HepG2 (cell line): ENCODE data around the gene DENND5B. TPM values are rescaled to one million over a fixed set of nuclear protein-coding genes. Genes with fewer than 3 reads are reported as not detected.

Source experiments
- ATAC-seq: fragments of 200-7000 bp; cut with Tn5 transposase; 3 replicates; pipeline ENCODE4 v1.9.1; 2020; ENCODE audit warnings: mild to moderate bottlenecking, moderate library complexity
- BruUV-seq: library from RNA; stranded (reverse); fragments of 400-500 nt; replicated peaks from 2 replicates; lab custom pipeline; 2021; lab: Mats Ljungman, UMichigan
- CTCF ChIA-PET: fragments of 300-600 bp; formaldehyde crosslinking; extraction: SDS; loops from one replicate; lab custom pipeline; 2021; ENCODE audit warnings: low total read pairs, inconsistent platforms, low intra/inter-chr PET ratio; lab: Yijun Ruan, JAX
- POLR2A ChIA-PET: fragments of 350-600 bp; sonication (Branson Sonifier 250); formaldehyde crosslinking; loops from one replicate; lab custom pipeline; 2020; ENCODE audit warnings: antibody characterized with exemption, inconsistent platforms; lab: Yijun Ruan, JAX
- DNase-seq: peaks from one replicate; pipeline ENCODE4 v3.0.0-alpha.2; 2015; ENCODE audit warnings: low spot score
- FAIRE-seq: peaks from 3 replicates; lab custom pipeline; 2011; peaks lifted over from hg19 to GRCh38; lab: Jason Lieb, UNC
- H2AFZ ChIP-seq: one replicate; pipeline ENCODE4 v1.6.1; 2011; ENCODE audit warnings: low read length, inconsistent platforms
- H3K27ac ChIP-seq: fragments of 300-600 bp; 3 replicates; pipeline ENCODE4 v1.8.0; 2011; ENCODE audit warnings: mixed run types, mild to moderate bottlenecking, mixed read lengths, low read length, inconsistent platforms; ENCODE audit not compliant: insufficient read depth; ENCODE audit errors: extremely low read length
- H3K27me3 ChIP-seq, 2 experiments: fragments of 200-600 bp in 1 of 2; 2 replicates in 1 of 2; 3 replicates in 1 of 2; pipeline versions ENCODE4 v1.6.0 to v1.8.0; 2011; ENCODE audit warnings: low read length in 2 of 2, mild to moderate bottlenecking in 2 of 2, moderate library complexity in 2 of 2, inconsistent platforms in 1 of 2; ENCODE audit not compliant: insufficient read depth in 2 of 2, control insufficient read depth in 1 of 2
- H3K36me3 ChIP-seq, 2 experiments: fragments of 200-600 bp in 1 of 2; replicated peaks in 1 of 2; 2 replicates in 1 of 2; 3 replicates in 1 of 2; pipeline versions ENCODE4 v1.5.1 to v1.8.0; 2011; ENCODE audit warnings: low read length in 2 of 2, inconsistent platforms in 1 of 2; ENCODE audit not compliant: insufficient read depth in 2 of 2, control insufficient read depth in 1 of 2
- H3K4me1 ChIP-seq: 2 replicates; pipeline ENCODE4 v1.5.1; 2012; ENCODE audit warnings: low read length, inconsistent platforms; ENCODE audit not compliant: insufficient read depth
- H3K4me2 ChIP-seq: 2 replicates; pipeline ENCODE4 v1.6.0; 2011; ENCODE audit warnings: low read depth, low read length, inconsistent platforms
- H3K4me3 ChIP-seq, 3 experiments: fragments of 200-600 bp in 1 of 3; sonication (generic), shearing (Covaris generic) in 1 of 3; replicated peaks in 1 of 3; 2 replicates each; pipeline ENCODE4 v1.5.1; 2011 to 2016; ENCODE audit warnings: low read length in 3 of 3, inconsistent platforms in 2 of 3, low read depth in 2 of 3, mild to moderate bottlenecking in 2 of 3, control low read depth in 1 of 3, mixed read lengths in 1 of 3; ENCODE audit not compliant: insufficient read depth in 1 of 3
- H3K79me2 ChIP-seq: one replicate; pipeline ENCODE4 v1.6.1; 2011; ENCODE audit warnings: low read length, inconsistent platforms; ENCODE audit not compliant: insufficient read depth
- H3K9ac ChIP-seq: 2 replicates; pipeline ENCODE4 v1.6.0; 2011; ENCODE audit warnings: mild to moderate bottlenecking, low read depth, low read length, inconsistent platforms; ENCODE audit not compliant: insufficient read depth
- H3K9me3 ChIP-seq: 2 replicates; pipeline ENCODE4 v1.5.1; 2012; ENCODE audit warnings: mild to moderate bottlenecking, low read length
- H4K20me1 ChIP-seq: 2 replicates; pipeline ENCODE4 v1.6.0; 2011; ENCODE audit warnings: inconsistent platforms, mild to moderate bottlenecking, low read length, moderate library complexity; ENCODE audit not compliant: insufficient read depth
- HINFP ChIP-seq: sonication (generic); formaldehyde crosslinking; IDR thresholded peaks from 2 replicates; pipeline ENCODE4 v1.4.0; 2020; ENCODE audit warnings: low read depth, mild to moderate bottlenecking, missing genetic modification reagents
- RBFOX2 ChIP-seq: fragments of 200-400 bp; formaldehyde crosslinking; IDR thresholded peaks from 2 replicates; pipeline ENCODE4 v1.6.1; 2017; ENCODE audit warnings: low read depth, mild to moderate bottlenecking, low read length
- SRSF9 ChIP-seq: fragments of 200-400 bp; formaldehyde crosslinking; IDR thresholded peaks from 2 replicates; pipeline ENCODE4 v1.6.1; 2018; ENCODE audit warnings: borderline replicate concordance, mild to moderate bottlenecking, low read depth, low read length; ENCODE audit not compliant: insufficient read depth, poor library complexity, severe bottlenecking
- WGBS: methylation state at CpG from one replicate; pipeline ENCODE4 v1.1.6; 2017; ENCODE audit warnings: low lambda C conversion rate; 5-methylcytosine and 5-hydroxymethylcytosine counted together
- in situ Hi-C: cut with HindIII; loops from 2 replicates; pipeline ENCODE4 v1.10.0; 2017; ENCODE audit warnings: low pct_unique_long_range_greater_than_20kb; ENCODE audit not compliant: extremely low pct_ligation_motif_present
- intact Hi-C: fragments of 100-400 bp; cut with micrococcal nuclease; formaldehyde crosslinking; loops from one replicate; pipeline ENCODE4 v1.10.0; 2022; ENCODE audit not compliant: unreplicated experiment
- polyA plus RNA-seq, 8 experiments: library from polyadenylated mRNA; depleted of rRNA in 3 of 8; stranded (reverse) in 7 of 8; unstranded in 1 of 8; fragments of >200 nt; fragmentation: Illumina TruSeq in 4 of 8; extraction: Trizol in 4 of 8; gene quantifications; 2 replicates each; pipeline versions ENCODE4 v1.2.1 to v1.2.3, GENCODE V29; 2011 to 2016; ENCODE audit warnings: low read depth in 4 of 8, missing spikeins in 1 of 8, mixed read lengths in 1 of 8; ENCODE audit not compliant: insufficient read depth in 1 of 8
- total RNA-seq, 5 experiments: library from RNA; depleted of rRNA; stranded (reverse); fragments of >200 nt; fragmentation: Illumina TruSeq; extraction: Trizol; gene quantifications; 2 replicates each; pipeline ENCODE4 v1.2.3, GENCODE V29; 2016; ENCODE audit warnings: low read depth in 1 of 5
- TF ChIP-seq, protein P1 (sequence below): sonication (generic); formaldehyde crosslinking; IDR thresholded peaks from 2 replicates; pipeline ENCODE4 v1.8.1; 2022; ENCODE audit warnings: low read depth, mild to moderate bottlenecking, missing genetic modification reagents

The DENND5B gene
- total and polyA plus RNA-seq, 2 of the 13 experiments (the other 11 are each of a cell fraction or from before 2014, with no cell fraction given): 14.7 to 18.7 TPM

DNA sequence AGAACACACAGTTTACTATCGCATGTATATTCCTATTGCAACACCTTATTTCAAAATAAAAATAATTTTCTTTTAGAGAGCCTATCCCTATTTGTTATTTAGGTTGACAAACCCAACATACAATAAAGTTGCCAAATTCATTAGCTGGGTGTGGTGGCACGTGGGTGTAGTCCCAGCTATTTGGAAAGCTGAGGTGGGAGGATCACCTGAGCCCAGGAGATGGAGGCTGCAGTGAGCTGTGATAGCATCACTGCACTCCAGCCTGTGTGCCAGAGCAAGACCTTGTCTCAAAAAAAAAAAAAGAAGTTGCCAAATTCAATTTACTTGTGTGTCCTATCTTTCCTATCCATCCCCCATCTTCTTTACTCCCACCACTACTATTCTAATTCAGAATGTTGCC, 23.9 kb downstream of the DENND5B start:
- Histone ChIP-seq H2AFZ (no peak overlapping the region), H3K4me2 (no peak overlapping the region), H3K4me1 (peaks cover 33% of the 10 kb centered on the region), H3K27me3 (no peaks in the 10 kb centered on the region), H3K27ac (no peak overlapping the region), H3K4me3 (no peak overlapping the region), H4K20me1 (peaks cover 14% of the 10 kb centered on the region), H3K79me2 (peaks cover 69% of the 10 kb centered on the region), H3K9ac (no peak overlapping the region), H3K36me3 (0 out of 5 replicates have a peak, but pooled peaks cover 0 to 3% of the 10 kb centered on the region in 2 experiments), H3K9me3 (no peaks in the 10 kb centered on the region)
- no peak for ATAC-seq
- intact Hi-C loops: no loop called here
- POLR2A ChIA-PET: no interaction called here
- in situ Hi-C loops: no loop called here
- CTCF ChIA-PET: no interaction called here
- BruUV-seq: no TSS peak
- FAIRE-seq: no peak
- WGBS: 95% methylated on average over 2 of the region's 2 CpGs
- TF ChIP-seq SRSF9 (no peak), RBFOX2 (no peak), HINFP (CRISPR knock-in tag) (no peak)
- TF ChIP-seq, protein P1, sequence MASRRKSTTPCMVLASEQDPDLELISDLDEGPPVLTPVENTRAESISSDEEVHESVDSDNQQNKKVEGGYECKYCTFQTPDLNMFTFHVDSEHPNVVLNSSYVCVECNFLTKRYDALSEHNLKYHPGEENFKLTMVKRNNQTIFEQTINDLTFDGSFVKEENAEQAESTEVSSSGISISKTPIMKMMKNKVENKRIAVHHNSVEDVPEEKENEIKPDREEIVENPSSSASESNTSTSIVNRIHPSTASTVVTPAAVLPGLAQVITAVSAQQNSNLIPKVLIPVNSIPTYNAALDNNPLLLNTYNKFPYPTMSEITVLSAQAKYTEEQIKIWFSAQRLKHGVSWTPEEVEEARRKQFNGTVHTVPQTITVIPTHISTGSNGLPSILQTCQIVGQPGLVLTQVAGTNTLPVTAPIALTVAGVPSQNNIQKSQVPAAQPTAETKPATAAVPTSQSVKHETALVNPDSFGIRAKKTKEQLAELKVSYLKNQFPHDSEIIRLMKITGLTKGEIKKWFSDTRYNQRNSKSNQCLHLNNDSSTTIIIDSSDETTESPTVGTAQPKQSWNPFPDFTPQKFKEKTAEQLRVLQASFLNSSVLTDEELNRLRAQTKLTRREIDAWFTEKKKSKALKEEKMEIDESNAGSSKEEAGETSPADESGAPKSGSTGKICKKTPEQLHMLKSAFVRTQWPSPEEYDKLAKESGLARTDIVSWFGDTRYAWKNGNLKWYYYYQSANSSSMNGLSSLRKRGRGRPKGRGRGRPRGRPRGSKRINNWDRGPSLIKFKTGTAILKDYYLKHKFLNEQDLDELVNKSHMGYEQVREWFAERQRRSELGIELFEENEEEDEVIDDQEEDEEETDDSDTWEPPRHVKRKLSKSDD (CRISPR knock-in tag): no peak
- DNase-seq: no peak
